GM12864 (cell line): Measurements from ENCODE around the gene TRPC4.
"Not testable (repeated sequence)": the region's sequence is repeated elsewhere in the genome, so short reads cannot be mapped to it uniquely, and the experiment has no call there.

Experiments
- DNase-seq: peaks from one replicate; pipeline ENCODE4 v3.0.0-alpha.2; 2011; ENCODE audit warnings: low read depth
- H3K4me3 ChIP-seq: 2 replicates; pipeline ENCODE4 v1.5.1; 2011; ENCODE audit warnings: mild to moderate bottlenecking, low read depth, low read length, control low read depth
- CTCF ChIP-seq: IDR thresholded peaks from 2 replicates; pipeline ENCODE4 v1.5.1; 2011; ENCODE audit warnings: low read depth, mild to moderate bottlenecking, moderate library complexity, low read length, control low read depth, inconsistent platforms; ENCODE audit errors: missing control alignments

The TRPC4 gene

GRCh38 chr13:37594550-37594949 lies 275.0 kb downstream of the TRPC4 start:
- TF ChIP-seq CTCF = no peak
- no peak for DNase-seq
- H3K4me3 ChIP-seq = no peak overlapping the region

GRCh38 chr13:37589381-37589780 lies 280.2 kb downstream of the TRPC4 start:
- H3K4me3 ChIP-seq, DNase-seq: not testable (repeated sequence)

GRCh38 chr13:37587236-37587635 lies 282.3 kb downstream of the TRPC4 start:
- H3K4me3 ChIP-seq = no peak overlapping the region
- no peak for DNase-seq
- TF ChIP-seq CTCF = no peak
